ENCODE measurements around the gene BARD1.
A peak's percentile ranks its signal among the peaks of the same experiment; 100 is the strongest.
"Not testable (repeated sequence)": the region's sequence is repeated elsewhere in the genome, so short reads cannot be mapped to it uniquely, and the experiment has no call there.

The BARD1 gene

DNA sequence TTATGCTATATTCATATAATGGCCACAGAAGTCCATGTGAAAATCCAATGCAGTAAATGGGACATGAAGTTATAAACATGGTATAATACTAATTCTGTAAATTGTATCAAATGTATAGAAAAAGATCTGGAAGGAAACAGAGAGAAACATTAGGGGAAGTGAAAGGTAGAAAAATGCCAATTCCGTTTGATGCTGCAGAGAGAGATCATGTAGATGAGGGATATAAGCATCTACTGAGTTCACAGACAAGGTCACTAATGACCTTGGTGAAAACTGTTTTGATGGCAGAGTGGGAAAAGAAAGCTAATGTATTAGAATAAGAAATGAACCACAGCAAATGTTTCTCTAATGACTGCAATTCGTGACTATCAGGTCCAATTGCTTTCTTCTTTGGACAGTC is 56.0 kb downstream of the BARD1 start:
- ATAC-seq = no peak

DNA sequence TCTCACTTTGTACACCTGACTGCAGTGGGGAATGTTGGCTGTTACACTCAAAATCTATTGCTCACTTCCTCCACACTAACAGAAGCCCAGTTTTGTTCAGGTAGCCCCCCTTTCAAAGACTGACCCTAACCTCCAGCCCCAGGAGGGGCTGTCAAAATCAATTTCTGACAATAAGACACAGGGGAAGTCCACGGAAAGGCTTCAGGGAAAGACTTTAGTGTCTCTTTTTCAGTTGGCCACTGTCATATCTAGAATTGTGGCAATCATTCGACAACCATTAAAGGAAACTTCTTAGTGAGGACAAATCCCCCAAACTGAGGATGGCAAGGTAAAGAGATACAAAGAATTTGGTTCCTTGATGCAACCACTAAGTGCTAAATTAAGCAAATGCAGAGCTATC is 59.0 kb downstream of the BARD1 start:
- ATAC-seq = no peak

DNA sequence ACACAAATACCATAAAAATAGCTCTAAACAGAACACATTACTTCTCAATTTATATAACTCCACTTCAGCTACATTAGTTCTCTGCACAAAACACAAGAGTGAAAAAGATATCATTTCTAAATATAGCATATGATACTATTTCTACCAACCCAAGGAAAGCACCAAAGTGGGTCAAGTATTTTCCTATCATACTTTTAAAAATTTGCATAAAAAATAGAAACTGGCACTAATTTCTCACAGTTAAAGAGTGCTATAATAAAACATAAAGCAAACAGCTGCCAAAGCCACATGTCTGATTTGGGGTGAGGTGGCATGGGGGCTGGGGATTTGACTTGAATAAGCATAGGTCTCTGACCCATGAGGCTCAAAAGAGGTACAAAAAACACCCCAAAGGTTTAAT is 61.5 kb downstream of the BARD1 start:
- peak in 1 of 2 donors; percentile 30 for ATAC-seq

DNA sequence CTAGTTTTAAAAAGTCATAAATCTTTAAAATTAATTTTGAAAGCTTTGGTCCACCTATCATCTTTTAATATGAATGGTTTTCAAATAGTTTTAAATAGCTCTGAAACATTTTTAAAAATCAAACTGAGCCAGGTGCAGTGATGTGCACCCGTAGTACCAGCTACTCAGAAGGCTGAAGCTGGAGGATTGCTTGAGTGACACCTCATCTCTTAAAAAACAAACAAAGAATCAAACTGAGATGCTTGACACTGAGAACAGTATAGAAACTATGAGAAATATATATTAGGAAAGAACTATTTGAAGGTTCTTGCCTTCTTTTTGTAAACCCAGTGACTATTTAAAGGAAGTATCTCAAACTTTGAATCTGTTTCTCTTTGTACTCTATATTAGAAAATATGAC is 67.4 kb downstream of the BARD1 start:
- ATAC-seq = no peak

DNA sequence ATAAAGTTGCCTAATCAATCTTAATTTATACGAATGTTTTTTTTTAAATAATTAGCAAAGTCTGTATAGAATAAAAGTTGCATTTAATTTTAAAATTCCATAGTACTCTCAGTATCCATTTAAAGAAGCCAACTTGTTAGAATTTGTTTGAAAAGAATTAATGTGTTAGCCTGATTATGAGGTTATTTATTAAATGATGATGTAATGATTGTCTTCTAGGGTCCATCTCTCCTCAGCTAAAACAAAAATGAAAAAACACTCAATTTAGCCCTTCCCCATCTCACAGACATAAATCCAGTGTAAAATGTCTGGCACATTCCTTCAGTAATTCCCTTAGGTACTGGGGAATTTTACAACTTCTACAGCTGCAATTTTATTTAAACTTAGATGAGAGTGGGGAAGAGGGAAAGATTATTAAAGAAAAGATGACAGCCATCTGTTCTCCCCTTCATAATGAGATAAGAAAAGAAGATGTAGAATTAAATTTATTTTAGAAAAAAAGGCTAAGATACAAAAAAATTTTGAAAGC is 68.6 kb downstream of the BARD1 start:
- no peak for ATAC-seq

DNA sequence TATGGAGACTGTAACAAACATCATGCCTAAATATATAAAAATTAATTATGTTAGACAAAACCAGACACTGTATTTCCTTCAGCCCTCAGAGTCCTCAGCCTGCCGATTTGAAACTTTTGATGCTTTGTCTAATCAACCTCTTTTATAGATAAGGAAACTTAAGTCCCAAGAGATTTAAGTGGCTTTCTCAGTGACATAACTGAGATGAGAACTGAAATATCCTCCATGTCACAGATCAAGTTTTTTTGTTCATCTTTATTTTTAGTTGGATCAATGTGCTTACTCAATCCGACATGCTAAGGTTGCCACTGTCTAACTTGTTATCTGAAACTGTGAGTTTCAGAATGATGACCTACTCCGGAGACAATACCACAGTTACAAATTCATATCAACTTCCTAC is 72.3 kb downstream of the BARD1 start:
- ATAC-seq = peak; percentile 78 to 95

DNA sequence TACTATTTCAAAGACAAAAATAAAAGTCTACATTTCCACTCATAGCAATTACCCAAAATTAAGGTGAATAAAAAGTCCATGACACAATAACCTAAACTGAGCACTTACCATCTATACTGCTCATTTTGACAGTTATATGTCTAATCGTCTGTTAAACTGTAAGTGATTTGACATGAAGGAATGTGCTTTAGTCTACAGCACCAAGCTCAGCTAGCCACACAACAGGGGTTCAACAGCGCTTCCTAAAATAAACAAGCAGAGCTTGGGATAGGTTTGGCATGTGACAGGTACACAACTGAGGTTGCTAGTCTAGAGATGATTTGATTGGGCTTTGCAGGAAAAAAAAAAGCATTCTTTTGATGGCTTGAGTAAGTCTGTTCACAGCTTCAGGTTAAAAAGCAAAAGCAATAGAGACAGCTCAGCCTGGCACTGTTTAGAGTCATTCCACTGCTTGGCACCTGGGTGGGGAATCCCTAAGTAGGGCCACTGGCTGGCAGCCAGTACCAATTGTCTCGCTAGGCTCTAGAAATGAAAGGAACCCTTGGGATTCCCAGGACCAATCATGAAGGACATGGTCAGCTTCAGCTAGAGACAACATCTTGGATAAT is 78.6 kb downstream of the BARD1 start:
- peak in 1 of 2 donors; percentile 24 for ATAC-seq

DNA sequence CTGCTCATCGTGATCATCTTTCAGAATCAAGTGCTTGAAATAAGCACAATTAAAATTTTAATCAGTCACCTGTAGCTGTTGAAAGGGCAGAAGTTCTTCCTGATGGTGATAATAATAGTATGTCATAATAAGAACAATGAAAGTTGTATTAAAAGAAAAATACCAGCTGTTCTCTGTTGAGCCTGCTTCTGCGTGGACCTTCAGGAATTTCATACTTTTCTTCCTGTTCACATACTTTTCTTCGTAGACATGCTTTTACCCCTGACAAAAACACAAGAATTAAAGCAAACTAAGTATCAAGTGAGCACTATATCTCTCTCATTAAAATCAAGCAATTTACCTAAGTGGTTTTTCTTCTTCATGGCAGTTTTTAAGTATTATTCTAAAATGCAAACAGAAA is 79.2 kb downstream of the BARD1 start:
- ATAC-seq = no peak

DNA sequence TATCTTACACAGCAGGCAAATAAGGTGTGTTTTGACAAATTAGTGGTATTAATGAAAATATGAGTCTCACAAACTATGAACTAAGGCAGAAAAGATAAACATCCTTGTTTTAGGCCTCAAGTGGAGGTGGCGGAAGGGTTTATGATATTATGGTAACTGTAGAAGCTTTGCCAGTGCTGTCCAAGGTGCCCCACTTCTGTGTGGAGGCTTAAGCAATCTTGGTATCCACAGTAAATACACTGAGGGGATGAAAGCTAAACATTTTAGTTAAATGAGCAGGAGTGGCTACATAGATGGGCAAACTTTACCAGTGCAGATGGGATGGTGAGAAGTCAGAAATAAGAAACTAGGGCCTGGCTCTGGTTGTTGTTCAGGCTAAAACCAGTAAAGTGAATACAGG is 84.7 kb downstream of the BARD1 start:
- no peak for ATAC-seq

DNA sequence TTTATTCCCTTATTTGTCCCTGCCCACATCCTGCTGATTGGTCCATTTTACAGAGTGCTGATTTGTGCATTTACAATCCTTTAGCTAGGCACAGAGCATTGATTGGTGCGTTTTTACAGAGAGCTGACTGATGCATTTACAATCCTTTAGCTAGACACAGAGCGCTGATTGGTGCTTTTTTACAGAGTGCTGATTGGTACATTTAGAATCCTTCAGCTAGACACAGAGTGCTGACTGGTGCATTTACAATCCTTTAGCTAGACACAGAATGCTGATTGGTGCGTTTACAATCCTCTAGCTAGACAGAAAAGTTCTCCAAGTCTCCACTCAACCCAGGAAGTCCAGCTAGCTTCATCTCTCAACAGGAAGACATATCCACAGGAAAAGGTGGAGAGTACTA is 91.6 kb downstream of the BARD1 start:
- ATAC-seq = not testable (repeated sequence)

DNA sequence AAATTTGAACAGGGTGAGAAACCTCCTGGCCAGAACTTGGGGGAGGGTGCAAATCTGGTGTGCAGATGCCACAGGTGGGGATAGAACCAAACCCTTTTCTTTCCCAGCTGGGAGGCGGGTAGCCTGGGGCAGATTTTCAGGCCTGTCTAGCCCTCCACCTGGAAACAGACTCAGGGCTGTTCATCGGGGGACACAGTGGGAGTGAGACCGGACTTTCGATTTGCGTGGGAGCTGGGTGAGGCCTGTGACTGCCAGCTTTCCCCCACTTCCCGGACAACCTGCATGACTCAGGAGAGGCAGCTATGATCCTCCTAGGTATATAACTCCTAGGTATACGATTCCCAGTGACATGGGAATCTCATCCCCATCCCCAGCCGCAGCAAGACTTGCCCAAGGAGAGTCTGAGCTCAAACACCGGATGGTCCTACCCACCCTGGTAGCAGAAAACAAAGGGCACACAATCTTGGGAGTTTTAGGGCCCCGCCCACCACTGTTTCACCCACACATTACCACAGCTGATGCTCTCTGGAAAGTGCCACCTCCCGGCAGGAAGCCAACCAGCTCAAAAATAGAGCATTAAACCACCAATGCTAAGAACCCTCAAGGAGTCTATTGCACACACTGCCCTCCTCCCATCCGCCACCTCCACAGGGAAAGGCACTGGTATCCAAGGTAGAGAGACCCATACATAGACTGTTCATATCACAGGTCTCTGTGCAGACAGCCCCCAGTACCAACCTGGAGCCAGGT is 92.5 kb downstream of the BARD1 start:
- no peak for ATAC-seq

DNA sequence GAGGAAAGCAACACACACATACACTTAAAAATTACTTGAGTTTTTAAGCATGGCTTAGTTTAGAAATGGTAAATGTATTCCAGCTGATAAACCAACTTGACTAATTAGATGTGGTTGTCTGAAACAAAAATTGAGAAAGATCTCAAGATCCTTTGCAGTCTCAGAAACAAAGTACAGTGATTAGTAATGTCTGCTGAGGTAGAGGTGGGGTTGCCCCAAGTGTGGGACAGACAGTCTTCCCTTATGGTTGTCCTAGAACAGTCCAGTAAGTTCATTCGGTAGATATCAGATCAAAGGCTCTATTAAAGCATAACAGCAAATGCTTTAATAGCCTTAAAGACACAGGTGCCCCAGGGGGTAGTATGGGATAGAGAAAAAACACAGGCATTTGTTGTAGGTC is 94.5 kb downstream of the BARD1 start:
- ATAC-seq = peak in 1 of 2 donors; percentile 20

DNA sequence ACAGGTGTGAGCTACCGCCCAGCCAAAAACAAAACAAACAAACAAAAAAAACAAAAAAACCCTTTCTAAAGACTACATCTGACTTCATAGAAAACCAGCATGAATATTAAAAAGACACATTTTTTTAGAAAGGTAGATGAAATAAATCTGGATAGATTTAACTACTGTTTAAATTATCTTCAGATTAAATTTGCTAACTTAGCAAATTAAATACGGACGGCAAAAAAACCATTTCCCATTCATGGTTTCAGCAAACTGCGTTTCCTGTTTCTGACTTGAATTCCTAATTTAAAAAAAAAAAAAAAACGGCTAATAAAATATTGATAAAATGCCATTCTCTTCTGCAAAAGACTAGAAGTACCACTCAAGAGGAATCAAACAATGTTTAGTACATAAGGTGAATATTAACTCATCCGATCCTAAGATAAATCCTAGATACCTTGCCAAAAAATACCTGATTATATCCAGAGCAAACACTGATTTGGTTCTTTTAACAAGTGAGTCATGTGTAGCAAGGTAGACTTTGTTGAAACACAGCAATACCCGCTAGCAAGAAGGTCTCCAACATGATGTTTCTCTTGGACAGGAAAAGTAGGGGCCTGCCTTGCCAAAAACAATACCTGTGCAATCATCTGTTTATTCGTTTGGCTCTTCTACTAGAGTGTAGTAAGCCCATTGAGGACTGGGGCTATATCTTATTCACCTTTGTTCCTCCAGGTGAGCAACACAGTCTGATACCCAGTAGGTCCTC is 96.2 kb downstream of the BARD1 start:
- no peak for ATAC-seq

DNA sequence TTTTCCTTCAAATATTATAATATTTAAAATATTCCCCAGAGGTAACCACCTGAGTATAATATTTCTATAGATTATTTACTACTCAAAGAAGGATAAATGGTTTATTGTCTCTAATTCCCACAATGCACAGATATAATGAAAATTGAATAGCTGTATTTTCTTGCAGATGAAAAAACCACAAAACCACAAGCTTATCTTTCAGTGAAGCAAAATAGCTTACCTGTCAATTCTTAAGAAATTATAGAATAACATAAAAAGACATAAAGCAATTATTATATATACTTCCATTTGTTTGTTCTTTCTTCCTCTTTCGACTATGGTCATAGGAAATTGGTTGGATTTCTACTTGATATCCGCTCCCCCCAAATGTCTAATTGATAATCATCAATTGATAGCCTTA is 98.8 kb downstream of the BARD1 start:
- no peak for ATAC-seq

DNA sequence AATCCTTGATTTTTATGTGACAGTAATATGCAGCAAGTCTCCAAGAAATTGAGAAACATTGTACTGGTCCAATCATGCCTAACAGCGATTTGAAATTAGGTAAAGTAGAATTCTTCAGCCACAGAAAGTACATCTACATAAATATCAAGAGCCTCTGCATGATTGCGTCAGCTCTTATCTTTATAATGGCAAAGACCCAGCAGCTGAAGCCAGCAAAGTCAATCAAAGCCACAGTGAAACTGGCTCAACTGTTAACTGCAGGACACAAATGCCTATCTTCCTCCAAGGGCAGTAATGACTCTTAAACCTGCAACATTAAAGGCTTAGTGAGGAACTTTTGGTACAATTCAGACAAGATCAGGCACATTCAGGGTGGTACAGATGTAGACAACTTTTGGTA is 102.5 kb downstream of the BARD1 start:
- ATAC-seq = no peak

DNA sequence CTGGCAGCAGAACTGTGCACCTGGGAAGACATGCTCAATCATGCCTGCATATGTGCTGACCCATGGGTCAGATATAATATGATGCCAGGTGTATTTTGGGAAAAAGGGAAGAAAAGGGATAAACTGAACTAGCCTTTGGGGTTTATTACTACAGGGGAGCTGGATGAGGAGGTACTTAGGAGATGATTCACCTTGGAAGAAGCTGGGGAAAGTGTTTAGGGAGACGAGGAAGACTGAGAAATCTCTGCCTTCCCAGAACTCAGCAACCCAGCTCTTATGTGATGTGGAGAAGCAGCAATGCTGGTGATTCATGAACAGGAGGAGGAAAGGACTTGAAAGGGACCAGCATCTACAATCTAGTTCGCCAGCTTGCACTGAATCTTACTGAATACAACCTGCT is 110.2 kb downstream of the BARD1 start:
- ATAC-seq = no peak

DNA sequence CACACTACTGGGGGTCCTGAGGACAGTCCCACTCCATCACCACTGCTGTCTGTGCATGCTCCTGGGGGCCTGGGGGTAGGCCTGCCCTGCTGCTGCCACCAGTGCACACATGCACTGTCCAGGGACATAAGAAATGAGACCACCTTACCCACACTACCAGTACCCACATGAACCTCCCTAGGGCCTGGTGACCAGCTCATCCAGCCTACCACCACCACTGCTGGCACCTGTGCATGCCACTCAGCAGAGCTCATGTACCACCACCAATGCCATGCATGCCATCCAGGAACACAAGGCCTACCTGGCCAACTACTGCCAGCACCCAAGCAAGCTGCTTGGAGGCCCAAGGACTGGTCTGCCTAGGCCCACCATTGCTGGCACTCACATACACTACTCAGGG is 112.8 kb downstream of the BARD1 start:
- ATAC-seq = no peak

DNA sequence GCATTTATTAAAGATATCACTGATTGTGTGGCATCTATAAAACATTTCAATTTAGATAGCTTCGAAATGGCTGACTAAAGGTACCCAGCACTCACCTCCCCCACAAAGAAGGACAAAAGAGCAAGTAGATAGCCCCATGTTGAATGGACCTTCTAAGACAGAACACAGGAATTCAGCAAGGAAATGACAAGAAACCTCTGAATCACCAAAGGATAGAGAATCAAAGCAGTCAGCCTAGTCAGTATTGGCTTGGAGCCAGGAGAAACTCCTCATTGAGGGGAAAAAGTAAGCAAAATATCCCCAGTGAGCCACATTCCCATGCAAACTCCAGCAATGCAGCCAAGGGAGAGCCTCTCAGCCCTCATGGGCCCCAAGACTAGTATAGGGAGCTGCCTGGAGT is 113.7 kb downstream of the BARD1 start:
- ATAC-seq = no peak

DNA sequence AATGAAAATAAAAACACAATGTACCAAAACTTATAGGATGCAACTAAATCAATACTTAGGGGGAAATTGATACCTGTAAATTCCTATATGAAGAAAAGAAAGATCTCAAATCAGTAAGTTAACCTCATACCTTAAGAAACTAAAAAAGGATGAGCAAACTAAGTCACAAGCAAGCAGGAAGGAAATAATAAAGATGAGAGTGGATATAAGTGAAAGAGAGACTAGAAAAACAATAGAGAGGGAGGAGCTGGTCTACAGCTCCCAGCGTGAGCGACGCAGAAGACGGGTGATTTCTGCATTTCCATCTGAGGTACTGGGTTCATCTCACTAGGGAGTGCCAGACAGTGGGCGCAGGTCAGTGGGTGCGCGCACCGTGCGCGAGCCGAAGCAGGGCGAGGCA is 125.9 kb downstream of the BARD1 start:
- ATAC-seq = not testable (repeated sequence)

DNA sequence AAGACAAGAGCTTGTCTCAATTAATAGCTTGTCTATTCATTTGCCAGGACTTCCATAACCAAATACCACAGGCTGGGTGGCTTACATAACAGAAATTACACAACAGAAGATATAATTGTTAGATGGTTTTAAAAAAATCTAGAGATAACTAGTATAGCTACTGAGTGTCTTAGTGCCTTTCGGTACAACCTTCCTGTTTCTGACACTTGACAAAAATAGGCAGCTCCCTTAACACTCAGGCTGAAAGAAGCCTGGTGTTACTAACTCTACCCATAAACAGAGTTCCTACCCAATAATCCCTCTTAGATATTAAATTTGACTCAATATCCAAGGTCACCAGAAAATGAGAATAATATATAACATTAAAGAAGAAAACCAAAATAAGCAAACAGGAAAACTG is 129.7 kb downstream of the BARD1 start:
- no peak for ATAC-seq

DNA sequence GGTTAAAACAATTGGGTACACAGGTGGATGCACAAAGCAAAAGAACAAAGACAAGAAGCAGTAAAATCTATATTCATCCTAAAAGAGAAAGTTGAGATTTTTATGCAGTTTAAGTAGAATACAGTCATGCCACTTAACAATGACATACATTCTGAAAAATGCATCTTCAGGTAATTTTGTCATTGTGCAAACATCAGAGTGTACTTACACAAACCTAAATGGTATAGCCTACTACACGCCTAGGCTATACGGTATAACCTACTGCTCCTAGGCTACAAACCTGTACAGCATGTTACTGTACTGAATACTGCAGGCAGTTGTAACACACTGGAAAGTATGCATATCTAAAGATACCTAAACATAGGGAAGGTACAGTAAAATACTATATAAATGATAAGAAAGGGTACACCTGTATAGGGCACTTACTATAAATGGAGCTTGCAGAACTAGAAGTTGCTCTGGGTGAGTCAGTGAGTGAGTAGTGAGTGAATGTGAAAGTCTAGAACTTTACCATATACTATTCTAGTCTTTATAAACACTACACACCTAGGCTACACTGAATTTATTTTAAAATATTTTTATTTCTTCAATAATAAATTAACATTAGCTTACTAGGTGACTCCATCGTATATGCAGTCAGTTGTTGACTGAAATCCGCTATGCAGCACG is 132.9 kb downstream of the BARD1 start:
- ATAC-seq = no peak
